Activated CD8-positive, alpha-beta memory T cell treated with anti-CD3 and anti-CD28 coated beads, Interleukin-2, amount 50 U/mL, for 24 hours (primary cell): ENCODE results near the gene CD302.
"Not testable (repeated sequence)": the region's sequence is repeated elsewhere in the genome, so short reads cannot be mapped to it uniquely, and the experiment has no call there.

Experiments
- DNase-seq: peaks from one replicate; pipeline ENCODE4 v3.0.0-alpha.2; 2020; ENCODE audit errors: extremely low read depth

Gene CD302

DNA sequence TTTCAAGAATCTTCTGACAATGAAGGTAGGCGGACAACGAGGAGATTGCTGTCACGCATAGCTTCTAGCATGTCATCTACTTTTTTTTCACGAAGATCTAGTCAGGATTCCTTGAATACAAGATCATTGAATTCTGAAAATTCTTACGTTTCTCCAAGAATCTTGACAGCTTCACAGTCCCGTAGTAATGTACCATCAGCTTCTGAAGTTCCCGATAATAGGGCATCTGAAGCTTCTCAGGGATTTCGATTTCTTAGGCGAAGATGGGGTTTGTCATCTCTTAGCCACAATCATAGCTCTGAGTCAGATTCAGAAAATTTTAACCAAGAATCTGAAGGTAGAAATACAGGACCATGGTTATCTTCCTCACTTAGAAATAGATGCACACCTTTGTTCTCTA, 49.9 kb downstream of the CD302 start:
- DNase-seq: no peak

DNA sequence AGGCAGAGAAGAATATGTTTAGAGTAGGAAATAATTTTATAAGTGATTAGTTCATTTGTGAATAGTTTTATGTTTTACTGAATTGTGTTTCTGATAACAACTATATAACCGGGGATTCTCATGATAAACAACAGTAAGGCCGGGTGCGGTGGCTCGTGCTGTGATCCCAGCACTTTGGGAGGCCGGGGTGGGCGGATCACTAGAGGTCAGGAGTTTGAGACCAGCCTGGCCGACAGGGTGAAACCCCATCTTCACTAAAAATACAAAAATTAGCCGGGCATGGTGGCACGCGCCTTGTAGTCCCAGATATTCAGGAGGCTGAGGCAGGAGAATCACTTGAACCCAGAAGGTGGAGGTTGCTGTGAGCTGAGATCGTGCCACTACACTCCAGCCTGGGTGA, 52.8 kb downstream of the CD302 start:
- DNase-seq: not testable (repeated sequence)

- DNase-seq: no peak
Measured at GRCh38 chr2:159744363-159744762, 53.6 kb downstream of the CD302 start.

- DNase-seq: no peak
Measured at GRCh38 chr2:159742846-159743245, 55.2 kb downstream of the CD302 start.

DNA sequence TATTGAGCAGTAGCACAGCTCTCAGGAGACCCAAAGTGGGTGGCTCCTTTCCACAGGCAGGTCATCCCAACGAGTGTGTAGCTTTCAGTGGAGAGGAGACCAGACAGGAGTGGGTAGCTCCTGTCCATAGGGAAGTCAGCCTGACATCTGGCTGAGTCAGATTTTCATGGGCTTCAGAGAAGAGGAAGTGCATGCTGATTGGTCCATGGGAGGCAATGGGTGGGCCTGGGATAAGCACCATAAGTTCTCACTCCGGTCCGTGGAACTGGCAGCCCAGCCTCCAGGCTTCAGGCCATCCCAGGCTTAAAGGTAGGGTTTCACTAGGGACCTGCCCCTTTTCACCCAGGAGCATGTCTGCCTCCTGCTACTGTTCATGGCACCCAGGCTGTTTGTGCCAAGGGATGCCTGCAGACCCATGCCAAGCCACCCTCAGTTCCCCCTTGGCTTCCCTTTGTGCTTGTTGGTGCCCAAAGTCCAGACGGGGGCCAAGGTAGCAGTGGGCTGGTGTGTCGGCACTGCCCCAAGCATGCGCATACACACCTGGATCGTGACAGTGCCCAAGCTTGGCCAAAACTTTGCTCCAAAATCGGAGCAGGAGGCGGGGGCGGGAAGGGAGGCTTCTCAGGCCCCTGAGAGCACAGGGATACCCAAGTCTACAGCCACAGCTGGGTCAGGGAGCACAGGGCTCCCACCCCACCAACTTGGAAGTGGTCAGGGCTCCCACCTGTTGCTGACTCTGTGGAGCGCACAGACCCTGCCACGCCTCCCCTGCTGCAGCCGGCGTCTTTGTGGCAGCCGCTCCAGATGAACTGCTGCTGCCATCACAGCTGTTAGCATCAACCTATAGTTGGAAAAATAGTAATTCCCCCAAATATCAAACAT, 59.3 kb downstream of the CD302 start:
- no peak for DNase-seq

DNA sequence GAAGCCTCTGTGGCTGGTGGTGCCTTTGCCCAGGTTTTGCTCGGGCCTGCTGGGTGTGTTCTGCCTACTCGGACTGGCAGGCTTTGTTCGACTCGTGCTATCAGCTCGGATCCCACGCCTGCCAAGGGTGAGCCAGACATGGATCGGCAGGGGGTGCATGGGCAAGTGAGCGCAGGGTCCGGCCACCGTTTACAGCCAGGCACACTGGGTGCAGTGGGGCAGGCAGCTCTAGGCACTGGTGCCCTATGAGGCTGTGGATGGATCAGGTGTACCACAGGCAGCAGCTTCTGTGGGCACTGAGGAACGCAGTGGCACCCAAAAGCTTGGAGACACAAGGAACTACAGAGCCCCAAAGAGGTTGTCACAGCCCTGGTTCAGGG, 60.1 kb downstream of the CD302 start:
- no peak for DNase-seq

DNA sequence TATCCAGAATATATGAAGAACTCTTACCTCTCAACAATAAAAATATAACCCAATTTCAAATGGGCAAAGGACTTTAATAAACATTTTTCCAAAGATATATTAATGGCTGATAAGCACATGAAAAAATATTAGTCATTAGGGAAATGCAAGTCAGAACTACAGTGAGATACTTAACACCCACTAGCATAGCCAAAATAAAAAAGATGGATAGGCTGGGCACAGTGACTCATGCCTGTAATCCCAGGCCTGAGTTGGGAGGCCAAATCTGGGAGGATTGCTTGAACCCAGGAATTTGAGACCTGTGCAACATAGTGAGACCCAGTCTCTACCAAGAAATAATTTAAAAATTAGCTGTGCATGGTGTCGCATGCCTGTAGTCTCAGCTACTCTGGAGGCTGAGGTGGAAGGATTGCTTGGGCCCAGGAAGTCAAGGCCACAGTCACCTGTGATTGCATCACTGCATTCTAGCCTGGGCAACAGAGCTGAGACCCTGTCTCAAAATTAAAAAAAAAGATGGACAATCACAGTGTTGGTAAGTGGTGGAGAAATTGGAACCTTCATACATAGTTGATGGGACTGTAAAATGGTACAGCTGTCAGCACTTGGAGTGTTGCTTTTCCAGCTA, 60.6 kb downstream of the CD302 start:
- no peak for DNase-seq

GRCh38 chr2:159736048-159736447, 62.0 kb downstream of the CD302 start:
- no peak for DNase-seq

DNA sequence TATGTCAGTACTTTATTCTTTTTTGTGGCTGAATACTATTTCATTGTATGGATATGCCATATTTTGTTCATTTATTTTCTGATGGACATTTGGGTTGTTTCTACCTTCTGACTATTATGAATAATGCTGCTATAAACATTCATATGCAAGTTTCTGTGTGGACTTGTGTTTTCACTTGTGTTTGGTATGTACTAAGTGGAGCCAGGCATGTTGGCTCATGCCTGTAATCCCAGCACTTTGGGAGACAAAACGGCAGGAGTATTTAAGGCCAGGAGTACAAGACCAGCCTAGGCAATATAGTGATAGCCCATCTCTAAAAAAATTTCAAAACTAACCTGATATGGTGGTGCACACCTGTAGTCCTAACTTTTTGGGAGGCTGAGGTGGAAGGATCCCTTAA, 62.4 kb downstream of the CD302 start:
- no peak for DNase-seq

DNA sequence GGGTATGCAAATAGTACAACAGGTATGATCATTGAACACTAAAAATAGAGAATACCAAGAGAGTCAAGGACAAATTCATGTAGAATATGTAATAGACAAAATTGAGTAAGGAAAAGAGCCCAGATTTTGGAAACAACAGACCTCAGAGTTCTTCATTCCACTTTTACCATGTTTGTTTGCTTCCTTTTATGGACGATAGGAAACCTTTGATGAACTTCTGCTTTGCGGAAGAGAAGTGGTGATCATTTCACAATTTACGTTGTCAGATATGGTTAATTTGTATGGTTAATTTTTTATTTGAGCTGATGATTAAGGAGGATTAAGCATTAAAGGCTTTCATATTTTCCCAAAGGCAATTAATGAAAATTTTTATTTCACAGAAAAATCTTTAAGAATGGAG, 69.4 kb downstream of the CD302 start:
- DNase-seq: no peak

- DNase-seq: no peak
Measured at GRCh38 chr2:159725713-159726112, 72.3 kb downstream of the CD302 start.

GRCh38 chr2:159724795-159725572, 73.0 kb downstream of the CD302 start:
- DNase-seq: not testable (repeated sequence)

GRCh38 chr2:159722580-159722979, 75.4 kb downstream of the CD302 start:
- no peak for DNase-seq

GRCh38 chr2:159720676-159721075, 77.3 kb downstream of the CD302 start:
- DNase-seq: no peak
